Endothelial cell (in vitro differentiated cells): ENCODE results near the gene PPP6R1. TPM values are rescaled to one million over a fixed set of nuclear protein-coding genes. Genes with fewer than 3 reads are reported as not detected.

Source experiments
- DNase-seq: peaks from one replicate; pipeline ENCODE4 v3.0.0; 2021; ENCODE audit warnings: low spot score
- H3K27ac Mint-ChIP-seq: one replicate; pipeline ENCODE4 v1.8.0; 2021; ENCODE audit warnings: mixed read lengths, inconsistent platforms; ENCODE audit not compliant: unreplicated experiment
- H3K27me3 Mint-ChIP-seq: one replicate; pipeline ENCODE4 v1.8.0; 2021; ENCODE audit warnings: mild to moderate bottlenecking, moderate library complexity, mixed read lengths, inconsistent platforms; ENCODE audit not compliant: unreplicated experiment
- H3K36me3 Mint-ChIP-seq: one replicate; pipeline ENCODE4 v1.8.0; 2021; ENCODE audit warnings: mild to moderate bottlenecking, low read depth, mixed read lengths, inconsistent platforms; ENCODE audit not compliant: unreplicated experiment
- H3K4me1 Mint-ChIP-seq: one replicate; pipeline ENCODE4 v1.8.0; 2021; ENCODE audit warnings: mild to moderate bottlenecking, mixed read lengths, inconsistent platforms; ENCODE audit not compliant: unreplicated experiment
- H3K4me3 Mint-ChIP-seq: one replicate; pipeline ENCODE4 v1.8.0; 2021; ENCODE audit warnings: mild to moderate bottlenecking, mixed read lengths, inconsistent platforms; ENCODE audit not compliant: unreplicated experiment
- H3K9me3 Mint-ChIP-seq: one replicate; pipeline ENCODE4 v1.8.0; 2021; ENCODE audit warnings: mixed read lengths, inconsistent platforms; ENCODE audit not compliant: unreplicated experiment
- total RNA-seq: library from RNA; stranded (reverse); fragmentation: NEBNext Ultra II Directional; extraction: Animal tissue kit (Norgen Biotek cat#: 25700); gene quantifications from one replicate; pipeline ENCODE4 v1.2.1, GENCODE V29; 2021; ENCODE audit not compliant: unreplicated experiment
- TF ChIP-seq, protein P1 (sequence below): fragments of 200-600 bp; sonication (generic); IDR thresholded peaks from one replicate; pipeline ENCODE4 v1.5.0; 2021; ENCODE audit warnings: antibody characterized with exemption; ENCODE audit not compliant: unreplicated experiment

The PPP6R1 gene
- total RNA-seq, 1 donor from 2014 or later: 65.6 TPM

DNA sequence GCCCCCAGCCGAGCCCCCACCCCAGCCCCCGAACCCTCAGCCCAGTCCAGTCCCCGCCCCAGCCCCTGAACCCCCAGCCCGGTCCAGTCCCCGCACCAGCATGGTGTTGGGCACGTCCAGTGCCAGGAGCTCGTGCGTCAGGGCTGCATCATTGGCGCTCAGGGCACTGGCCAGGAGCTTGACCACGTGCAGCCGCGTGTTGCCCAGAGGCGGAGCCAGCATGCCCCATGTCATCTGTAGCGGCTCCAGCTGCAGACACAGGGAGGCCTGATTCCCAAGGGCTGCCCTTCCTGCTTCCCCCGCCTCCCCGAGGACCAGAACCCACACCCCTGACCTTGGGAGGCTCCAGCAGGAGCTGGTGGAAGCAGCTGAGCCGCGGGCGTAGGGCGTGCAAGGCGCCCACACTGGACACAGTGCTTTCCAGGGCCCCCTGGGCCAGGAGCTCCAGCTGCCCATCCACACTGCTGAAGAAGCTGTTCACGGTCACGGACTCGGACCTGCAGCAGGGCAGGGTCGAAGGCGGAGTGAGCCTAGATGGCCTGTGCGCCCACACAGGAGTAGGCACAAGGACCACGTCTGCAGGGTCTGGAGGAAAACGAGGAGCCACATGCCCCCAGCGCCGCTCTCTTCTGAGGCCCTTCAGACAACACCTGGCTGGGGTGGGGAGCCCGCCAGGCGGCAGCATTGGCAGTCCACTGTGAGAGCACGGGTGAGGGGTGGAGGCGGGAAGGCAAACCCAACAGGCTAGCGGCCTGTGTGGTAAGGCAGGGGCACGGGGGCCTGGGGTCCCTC is 17.5 kb downstream of the PPP6R1 start:
- TF ChIP-seq, protein P1, sequence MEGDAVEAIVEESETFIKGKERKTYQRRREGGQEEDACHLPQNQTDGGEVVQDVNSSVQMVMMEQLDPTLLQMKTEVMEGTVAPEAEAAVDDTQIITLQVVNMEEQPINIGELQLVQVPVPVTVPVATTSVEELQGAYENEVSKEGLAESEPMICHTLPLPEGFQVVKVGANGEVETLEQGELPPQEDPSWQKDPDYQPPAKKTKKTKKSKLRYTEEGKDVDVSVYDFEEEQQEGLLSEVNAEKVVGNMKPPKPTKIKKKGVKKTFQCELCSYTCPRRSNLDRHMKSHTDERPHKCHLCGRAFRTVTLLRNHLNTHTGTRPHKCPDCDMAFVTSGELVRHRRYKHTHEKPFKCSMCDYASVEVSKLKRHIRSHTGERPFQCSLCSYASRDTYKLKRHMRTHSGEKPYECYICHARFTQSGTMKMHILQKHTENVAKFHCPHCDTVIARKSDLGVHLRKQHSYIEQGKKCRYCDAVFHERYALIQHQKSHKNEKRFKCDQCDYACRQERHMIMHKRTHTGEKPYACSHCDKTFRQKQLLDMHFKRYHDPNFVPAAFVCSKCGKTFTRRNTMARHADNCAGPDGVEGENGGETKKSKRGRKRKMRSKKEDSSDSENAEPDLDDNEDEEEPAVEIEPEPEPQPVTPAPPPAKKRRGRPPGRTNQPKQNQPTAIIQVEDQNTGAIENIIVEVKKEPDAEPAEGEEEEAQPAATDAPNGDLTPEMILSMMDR: no peak
- Mint-ChIP-seq H3K9me3 (no peaks in the 10 kb centered on the region), H3K4me1 (no peaks in the 10 kb centered on the region), H3K4me3 (no peak overlapping the region), H3K36me3 (peaks cover 47% of the 10 kb centered on the region), H3K27me3 (peaks cover 7% of the 10 kb centered on the region), H3K27ac (no peak overlapping the region)
- DNase-seq: no peak

DNA sequence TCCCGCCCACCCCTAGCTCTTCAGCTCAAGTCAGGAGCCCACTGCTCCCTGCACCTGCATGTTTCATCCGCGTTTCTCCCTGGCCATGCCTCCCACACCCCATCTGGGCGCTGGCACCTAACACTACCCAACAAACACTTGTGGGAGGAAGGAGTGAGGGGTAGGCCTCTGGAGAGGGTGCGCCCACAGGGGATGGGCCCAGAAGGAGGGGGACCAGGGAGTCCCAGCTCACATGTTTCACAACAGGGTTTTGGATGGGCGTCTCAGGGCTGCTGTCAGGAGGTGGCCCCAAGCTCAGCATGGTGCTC is 18.1 kb downstream of the PPP6R1 start:
- DNase-seq: no peak
- Mint-ChIP-seq H3K4me1 (no peaks in the 10 kb centered on the region), H3K9me3 (no peaks in the 10 kb centered on the region), H3K27ac (no peak overlapping the region), H3K27me3 (peaks cover 6% of the 10 kb centered on the region), H3K36me3 (peaks cover 52% of the 10 kb centered on the region), H3K4me3 (peak overlapping the region; percentile 57)
- TF ChIP-seq, protein P1: no peak

DNA sequence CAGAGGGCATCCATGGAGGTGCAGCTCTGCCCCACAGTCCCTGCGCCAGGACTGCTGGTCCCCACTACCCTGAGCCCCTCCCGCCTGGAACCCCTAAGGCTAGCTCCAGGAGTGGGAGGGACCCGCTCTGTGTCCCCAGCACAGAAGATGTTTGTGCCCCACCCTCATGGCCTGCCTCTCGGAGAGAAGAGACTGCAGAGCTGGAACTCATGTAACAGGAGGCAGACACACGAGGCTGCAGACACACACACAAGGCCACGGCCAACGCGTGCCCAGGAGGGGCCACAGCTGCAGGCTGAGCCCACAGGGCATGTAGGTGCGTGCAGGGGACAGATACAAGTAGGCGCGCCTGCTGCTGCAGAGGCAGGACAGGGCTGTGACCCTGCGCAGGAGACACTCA is 19.8 kb downstream of the PPP6R1 start:
- Mint-ChIP-seq H3K27ac (no peak overlapping the region), H3K4me3 (no peak overlapping the region), H3K4me1 (no peaks in the 10 kb centered on the region), H3K27me3 (peaks cover 5% of the 10 kb centered on the region), H3K36me3 (peaks cover 59% of the 10 kb centered on the region), H3K9me3 (no peaks in the 10 kb centered on the region)
- TF ChIP-seq, protein P1: no peak
- DNase-seq: no peak

DNA sequence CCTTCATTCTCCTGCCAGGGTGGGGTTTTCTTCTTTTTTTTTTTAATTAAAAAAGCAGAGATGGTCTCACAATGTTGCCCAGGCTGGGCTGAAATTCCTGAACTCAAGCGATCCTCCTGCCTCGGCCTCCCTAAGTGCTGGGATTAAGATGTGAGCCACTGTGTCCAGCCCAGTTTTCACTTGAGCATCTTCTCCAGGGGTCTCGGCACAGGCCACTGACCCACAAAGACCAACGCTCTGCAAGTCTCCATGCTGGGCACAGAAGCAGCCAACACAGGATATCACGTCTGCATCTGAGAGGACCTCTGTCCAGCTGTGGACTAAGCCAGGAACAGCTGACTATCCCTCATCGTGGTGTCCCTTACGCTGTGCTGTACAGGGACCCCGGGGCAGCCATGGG is 20.8 kb downstream of the PPP6R1 start:
- H3K27ac Mint-ChIP-seq: no peak overlapping the region
- no peak for DNase-seq
- H3K9me3 Mint-ChIP-seq: no peaks in the 10 kb centered on the region
- no peak overlapping the region for H3K4me3 Mint-ChIP-seq
- peaks cover 53% of the 10 kb centered on the region for H3K36me3 Mint-ChIP-seq
- TF ChIP-seq, protein P1: no peak
- H3K27me3 Mint-ChIP-seq: peaks cover 5% of the 10 kb centered on the region
- H3K4me1 Mint-ChIP-seq: no peaks in the 10 kb centered on the region

DNA sequence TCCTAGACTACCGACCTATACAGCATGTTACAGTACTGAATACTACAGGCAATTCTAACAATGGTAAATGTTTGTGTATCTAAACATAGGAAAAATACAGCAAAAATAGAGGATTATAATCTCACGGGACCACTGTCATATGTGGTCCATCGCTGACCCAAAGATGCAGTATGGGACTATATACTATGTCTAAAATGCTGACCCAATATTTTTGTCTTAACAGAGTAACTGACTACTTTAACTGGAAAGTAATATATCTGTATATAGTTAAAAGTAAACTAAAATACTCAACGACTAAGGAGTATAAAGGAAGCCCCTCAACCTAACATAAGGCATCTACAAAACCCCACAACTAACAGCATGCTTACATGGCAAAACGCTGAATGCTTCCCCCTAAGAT is 25.8 kb downstream of the PPP6R1 start:
- Mint-ChIP-seq H3K4me3 (no peak overlapping the region), H3K9me3 (no peaks in the 10 kb centered on the region), H3K4me1 (no peaks in the 10 kb centered on the region), H3K36me3 (peaks cover 46% of the 10 kb centered on the region), H3K27me3 (peaks cover 10% of the 10 kb centered on the region), H3K27ac (no peak overlapping the region)
- DNase-seq: no peak
- TF ChIP-seq, protein P1: no peak
